HTR-8/SVneo (cell line): ENCODE data around the gene FOXO3B.
"Not testable (repeated sequence)": the region's sequence is repeated elsewhere in the genome, so short reads cannot be mapped to it uniquely, and the experiment has no call there.

Source experiments
- DNase-seq: peaks from one replicate; pipeline ENCODE4 v3.0.0; 2011; ENCODE audit warnings: low spot score, mixed read lengths; ENCODE audit not compliant: insufficient read length
- FAIRE-seq: peaks from 2 replicates; lab custom pipeline; 2011; peaks lifted over from hg19 to GRCh38; lab: Jason Lieb, UNC

The FOXO3B gene

GRCh38 chr17:18681767-18682571 lies at the start of gene FOXO3B:
FOXO3B (minus strand) TSS chr17:18682314; CDS start chr17:18681651, 663 bp downstream.
- peak; percentile 99 for FAIRE-seq
- DNase-seq: peak; percentile 97

- FAIRE-seq: peak; percentile 81
- not testable (repeated sequence) for DNase-seq
Observed at GRCh38 chr17:18723509-18723908, 41.4 kb upstream of the FOXO3B start.

DNA sequence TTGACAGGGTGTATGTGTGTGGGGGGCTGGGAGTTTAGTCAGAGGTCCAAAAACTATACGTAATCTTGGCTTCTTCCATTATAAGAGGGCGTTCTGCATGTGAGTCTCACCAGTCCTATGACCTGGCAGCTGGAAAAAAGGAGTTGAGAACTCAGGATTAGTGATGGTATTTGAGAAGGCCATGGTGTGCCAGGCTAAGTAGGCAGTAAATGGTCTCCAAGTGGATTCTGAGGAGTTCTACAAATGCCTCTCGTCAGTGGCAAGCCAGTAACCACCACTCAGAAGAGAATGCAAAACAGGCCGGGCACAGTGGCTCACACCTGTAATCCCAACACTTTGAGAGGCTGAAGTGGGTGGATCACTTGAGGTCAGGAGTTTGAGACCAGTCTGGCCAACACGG lies 40.5 kb upstream of the FOXO3B start:
- not testable (repeated sequence) for DNase-seq

GRCh38 chr17:18721775-18722547 lies 39.8 kb upstream of the FOXO3B start:
- not testable (repeated sequence) for DNase-seq
- FAIRE-seq: peak; percentile 100

More for the DNA sequence above, 40.5 kb upstream of the FOXO3B start:
- peak; percentile 48 for FAIRE-seq

- not testable (repeated sequence) for DNase-seq
- FAIRE-seq: peak; percentile 64
Observed at GRCh38 chr17:18719428-18720110, 37.5 kb upstream of the FOXO3B start.

- peak; percentile 77 for FAIRE-seq
- not testable (repeated sequence) for DNase-seq
Observed at GRCh38 chr17:18718643-18719427, 36.7 kb upstream of the FOXO3B start.

GRCh38 chr17:18712354-18712999 lies 30.4 kb upstream of the FOXO3B start:
- FAIRE-seq: peak; percentile 96
- DNase-seq: not testable (repeated sequence)

DNA sequence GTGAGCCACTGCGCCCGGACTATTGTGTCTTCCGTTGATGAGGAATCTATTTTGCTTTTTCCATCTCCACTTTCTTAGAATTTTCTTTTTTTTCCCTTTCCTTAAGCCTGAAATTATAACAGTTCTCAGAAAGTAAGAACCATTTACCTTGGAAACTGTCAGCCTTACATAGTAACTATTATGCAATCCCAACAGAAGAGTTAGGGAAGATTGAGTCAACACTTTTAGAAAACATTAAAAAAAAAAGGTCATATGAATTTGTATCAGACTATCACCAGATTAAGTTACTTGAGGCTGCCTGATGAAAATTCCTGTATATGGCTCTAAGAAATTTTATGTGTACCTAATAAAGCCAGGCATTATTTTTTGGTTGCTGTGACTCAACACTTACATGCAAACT lies 26.1 kb upstream of the FOXO3B start:
- DNase-seq, FAIRE-seq: not testable (repeated sequence)

DNA sequence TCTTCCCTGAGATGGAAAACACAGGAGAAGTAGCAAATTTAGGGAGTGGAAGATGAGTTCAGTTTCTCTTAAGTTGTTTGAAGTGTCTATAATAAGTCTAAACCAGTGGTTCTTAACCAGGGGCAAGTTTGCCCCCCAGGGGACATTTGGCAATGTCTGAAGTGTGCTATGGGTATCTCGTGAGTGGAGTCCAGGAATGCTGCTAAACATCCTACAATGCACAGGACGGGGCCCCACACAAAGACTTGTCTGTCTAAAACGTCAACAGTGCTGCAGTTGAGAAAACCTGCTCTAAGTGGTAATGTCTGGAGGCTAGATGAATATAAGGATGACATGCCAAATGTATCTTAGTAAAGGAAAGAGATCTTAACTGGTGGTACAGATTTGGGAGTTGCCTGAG lies 23.8 kb upstream of the FOXO3B start:
- FAIRE-seq: not testable (repeated sequence)

GRCh38 chr17:18698473-18699103 lies 16.5 kb upstream of the FOXO3B start:
- peak; percentile 38 for FAIRE-seq
- not testable (repeated sequence) for DNase-seq

More for the DNA sequence above, 23.8 kb upstream of the FOXO3B start:
- not testable (repeated sequence) for DNase-seq

GRCh38 chr17:18695143-18695542 lies 13.0 kb upstream of the FOXO3B start:
- not testable (repeated sequence) for DNase-seq
- peak; percentile 69 for FAIRE-seq

DNA sequence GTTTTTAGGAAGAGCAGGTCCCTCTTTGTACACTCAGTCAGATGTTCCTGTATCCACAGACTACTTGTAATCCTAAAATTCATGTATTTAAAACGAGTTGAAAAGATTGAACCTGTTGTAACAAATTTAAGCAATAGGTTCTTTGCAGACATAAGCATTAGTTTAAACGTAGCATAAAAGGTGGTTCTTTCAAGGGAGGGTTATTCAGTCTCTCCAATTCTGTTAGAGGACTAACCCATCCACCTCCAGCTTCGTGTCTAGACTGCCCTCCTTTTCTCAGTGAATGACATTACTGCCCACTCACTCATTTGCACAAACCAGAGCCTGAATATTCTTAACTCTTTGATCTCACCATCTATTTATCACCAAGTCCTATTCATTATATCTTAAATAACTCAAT lies 554 bp upstream of the FOXO3B start:
- not testable (repeated sequence) for FAIRE-seq, DNase-seq

DNA sequence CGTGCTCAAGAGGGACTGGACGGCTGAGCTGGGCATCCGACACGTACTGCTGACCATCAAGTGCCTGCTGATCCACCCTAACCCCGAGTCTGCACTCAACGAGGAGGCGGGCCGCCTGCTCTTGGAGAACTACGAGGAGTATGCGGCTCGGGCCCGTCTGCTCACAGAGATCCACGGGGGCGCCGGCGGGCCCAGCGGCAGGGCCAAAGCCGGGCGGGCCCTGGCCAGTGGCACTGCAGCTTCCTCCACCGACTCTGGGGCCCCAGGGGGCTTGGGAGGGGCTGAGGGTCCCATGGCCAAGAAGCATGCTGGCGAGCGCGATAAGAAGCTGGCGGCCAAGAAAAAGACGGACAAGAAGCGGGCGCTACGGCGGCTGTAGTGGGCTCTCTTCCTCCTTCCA lies 4.7 kb downstream of the FOXO3B start:
- FAIRE-seq, DNase-seq: not testable (repeated sequence)

- DNase-seq, FAIRE-seq: not testable (repeated sequence)
Observed at GRCh38 chr17:18676928-18677327, 5.2 kb downstream of the FOXO3B start.

- FAIRE-seq, DNase-seq: not testable (repeated sequence)
Observed at GRCh38 chr17:18672395-18673227, 9.5 kb downstream of the FOXO3B start.

- DNase-seq, FAIRE-seq: not testable (repeated sequence)
Observed at GRCh38 chr17:18668625-18669024, 13.5 kb downstream of the FOXO3B start.

DNA sequence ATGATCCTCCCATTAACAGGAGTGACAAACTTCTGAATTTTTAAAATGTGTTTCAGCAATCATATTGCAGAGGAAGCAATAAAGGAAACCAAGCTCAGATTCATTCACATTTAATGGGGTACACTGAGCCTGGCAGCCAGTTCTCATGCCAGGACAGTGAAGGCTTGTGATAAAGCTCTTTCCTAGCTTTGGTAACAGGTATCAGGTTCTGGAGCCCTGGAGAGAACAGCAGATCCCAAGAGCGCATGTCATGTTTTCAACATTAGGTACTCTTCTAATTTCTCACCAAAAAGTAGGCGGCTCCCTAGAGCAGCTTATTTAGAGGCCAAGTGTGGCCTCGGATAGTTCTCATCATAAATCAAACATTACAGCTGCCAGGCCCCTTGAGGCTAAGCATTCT lies 14.6 kb downstream of the FOXO3B start:
- not testable (repeated sequence) for FAIRE-seq, DNase-seq

DNA sequence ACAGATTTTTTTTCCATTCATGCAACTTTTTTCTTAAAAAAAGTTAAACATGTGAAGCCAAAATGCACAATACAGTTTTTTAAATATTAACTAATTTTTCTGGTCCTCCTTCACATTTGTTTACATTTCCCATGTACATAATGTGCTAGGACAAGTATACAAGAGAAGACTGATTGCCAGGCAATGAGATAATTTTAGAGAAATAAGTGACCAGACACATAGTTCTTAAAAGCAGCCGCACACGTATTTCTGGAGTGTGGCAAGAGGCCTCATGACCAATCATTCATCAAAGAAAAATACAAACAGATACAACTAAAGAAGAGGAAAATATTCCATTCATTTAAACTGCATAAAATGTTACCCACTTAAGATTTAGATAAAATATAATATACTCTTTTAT lies 15.8 kb downstream of the FOXO3B start:
- not testable (repeated sequence) for FAIRE-seq, DNase-seq
